RWPE1 (cell line): ENCODE results near the gene KLF16.

Experiments used
- CTCF ChIA-PET: fragments of 350-600 bp; sonication (Branson Sonifier 250); formaldehyde crosslinking; extraction: SDS; loops from one replicate; lab custom pipeline; 2021; lab: Yijun Ruan, JAX
- POLR2A ChIA-PET: fragments of 400-600 bp; formaldehyde crosslinking; extraction: SDS; loops from one replicate; lab custom pipeline; 2020; ENCODE audit warnings: antibody characterized with exemption; ENCODE audit not compliant: low non-redundant PET; lab: Yijun Ruan, JAX
- DNase-seq: peaks from one replicate; pipeline ENCODE4 v3.0.0; 2012; ENCODE audit warnings: low spot score
- H3K27ac ChIP-seq: fragments of 450-650 bp; 2 replicates; pipeline ENCODE4 v1.5.1; 2017
- TF ChIP-seq, protein P1 (sequence below): fragments of 450-650 bp; conservative IDR thresholded peaks from 2 replicates; pipeline ENCODE4 v1.5.1; 2017; ENCODE audit warnings: low read depth, mild to moderate bottlenecking

KLF16 gene

DNA sequence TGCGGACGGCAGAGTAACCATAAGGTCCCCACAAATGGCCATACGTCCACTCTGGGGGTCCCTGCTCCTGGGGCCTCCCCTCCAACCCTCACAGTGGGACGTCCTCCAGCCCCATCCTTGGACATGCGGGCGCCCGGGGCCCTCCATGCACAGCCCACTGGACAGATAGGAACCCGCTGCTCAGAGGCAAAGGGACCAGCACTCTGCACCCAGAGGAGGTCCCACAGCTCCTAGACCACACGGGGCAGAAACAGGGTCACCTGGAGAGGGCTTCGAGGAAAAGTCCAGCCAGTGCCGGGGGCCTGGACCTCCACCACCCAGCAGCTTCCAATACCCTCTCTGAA, 26.2 kb downstream of the KLF16 start:
- DNase-seq = no peak
- H3K27ac ChIP-seq = no peak overlapping the region; the same call in none of the 2 replicates
- CTCF ChIA-PET = interaction anchor here (0.5 to 2.0 kb wide), 9 partner anchors 8 to 193 kb away, joined by 3 to 7 read pairs (median 5); no protein-coding TSS in a partner anchor
- POLR2A ChIA-PET = no interaction called here
- TF ChIP-seq, protein P1, sequence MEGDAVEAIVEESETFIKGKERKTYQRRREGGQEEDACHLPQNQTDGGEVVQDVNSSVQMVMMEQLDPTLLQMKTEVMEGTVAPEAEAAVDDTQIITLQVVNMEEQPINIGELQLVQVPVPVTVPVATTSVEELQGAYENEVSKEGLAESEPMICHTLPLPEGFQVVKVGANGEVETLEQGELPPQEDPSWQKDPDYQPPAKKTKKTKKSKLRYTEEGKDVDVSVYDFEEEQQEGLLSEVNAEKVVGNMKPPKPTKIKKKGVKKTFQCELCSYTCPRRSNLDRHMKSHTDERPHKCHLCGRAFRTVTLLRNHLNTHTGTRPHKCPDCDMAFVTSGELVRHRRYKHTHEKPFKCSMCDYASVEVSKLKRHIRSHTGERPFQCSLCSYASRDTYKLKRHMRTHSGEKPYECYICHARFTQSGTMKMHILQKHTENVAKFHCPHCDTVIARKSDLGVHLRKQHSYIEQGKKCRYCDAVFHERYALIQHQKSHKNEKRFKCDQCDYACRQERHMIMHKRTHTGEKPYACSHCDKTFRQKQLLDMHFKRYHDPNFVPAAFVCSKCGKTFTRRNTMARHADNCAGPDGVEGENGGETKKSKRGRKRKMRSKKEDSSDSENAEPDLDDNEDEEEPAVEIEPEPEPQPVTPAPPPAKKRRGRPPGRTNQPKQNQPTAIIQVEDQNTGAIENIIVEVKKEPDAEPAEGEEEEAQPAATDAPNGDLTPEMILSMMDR = no peak

DNA sequence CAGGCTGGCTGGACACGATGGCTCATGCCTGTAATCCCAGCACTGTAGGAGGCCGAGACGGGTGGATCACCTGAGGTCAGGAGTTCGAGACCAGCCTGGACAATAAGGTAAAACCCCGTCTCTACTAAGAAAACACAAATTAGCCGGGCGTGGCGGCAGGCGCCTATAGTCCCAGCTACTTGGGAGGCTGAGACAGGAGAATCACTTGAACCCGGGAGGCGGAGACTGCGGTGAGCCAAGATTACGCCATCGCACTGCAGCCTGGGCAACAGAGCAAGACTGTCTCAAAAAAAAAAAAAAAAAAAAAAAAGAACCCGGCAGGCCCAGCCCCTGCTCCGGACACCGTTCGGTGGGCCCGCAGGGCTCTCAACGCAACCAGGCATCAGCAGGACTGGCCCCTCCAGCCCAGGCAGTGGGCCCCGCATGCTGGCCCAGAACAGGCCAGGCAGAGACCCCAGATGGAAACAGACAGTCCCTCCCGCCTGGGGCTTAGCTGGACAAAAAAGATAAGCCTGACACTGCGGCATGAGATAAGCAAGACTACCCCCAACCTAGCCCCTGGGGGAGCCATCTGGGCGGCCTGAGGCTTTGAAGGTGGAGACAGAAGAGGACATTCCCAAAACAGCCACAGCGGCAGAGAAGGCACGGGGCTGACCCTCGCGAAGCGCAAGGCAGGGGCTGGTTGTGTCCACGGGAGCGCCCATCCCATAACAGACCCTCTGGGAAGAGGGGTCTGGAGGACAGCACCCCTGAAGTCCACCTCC, 26.7 kb downstream of the KLF16 start:
- ChIA-PET POLR2A (no interaction called here), CTCF (interaction anchor here (0.5 to 2.0 kb wide), 8 partner anchors 7 to 192 kb away, joined by 3 to 7 read pairs (median 5); no protein-coding TSS in a partner anchor)
- TF ChIP-seq, protein P1 = no peak
- DNase-seq = no peak
- H3K27ac ChIP-seq = peak overlapping the region; percentile 39

DNA sequence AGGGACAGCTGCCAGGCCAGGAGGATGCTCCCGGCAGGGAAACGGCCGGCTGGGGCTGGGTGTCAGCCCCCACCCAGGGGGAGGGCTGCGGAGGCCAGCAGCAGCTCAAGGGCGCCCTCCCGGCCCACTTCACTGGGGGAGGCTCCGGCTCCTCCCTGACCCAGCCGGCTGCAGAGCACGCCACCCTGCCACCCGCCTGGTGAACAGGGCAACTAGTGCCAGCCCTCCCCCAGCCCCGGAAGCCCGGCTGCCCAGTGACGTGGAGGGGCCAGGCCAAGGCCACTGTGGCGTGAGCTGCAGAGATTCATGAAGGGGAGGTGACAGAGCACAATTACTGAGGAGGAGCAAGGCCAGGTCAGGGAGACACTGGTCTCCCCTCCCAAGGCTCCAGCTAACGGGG, 29.8 kb downstream of the KLF16 start:
- no peak for DNase-seq
- ChIA-PET CTCF (no interaction called here), POLR2A (no interaction called here)
- TF ChIP-seq, protein P1 = no peak
- peak overlapping the region; percentile 39 for H3K27ac ChIP-seq

DNA sequence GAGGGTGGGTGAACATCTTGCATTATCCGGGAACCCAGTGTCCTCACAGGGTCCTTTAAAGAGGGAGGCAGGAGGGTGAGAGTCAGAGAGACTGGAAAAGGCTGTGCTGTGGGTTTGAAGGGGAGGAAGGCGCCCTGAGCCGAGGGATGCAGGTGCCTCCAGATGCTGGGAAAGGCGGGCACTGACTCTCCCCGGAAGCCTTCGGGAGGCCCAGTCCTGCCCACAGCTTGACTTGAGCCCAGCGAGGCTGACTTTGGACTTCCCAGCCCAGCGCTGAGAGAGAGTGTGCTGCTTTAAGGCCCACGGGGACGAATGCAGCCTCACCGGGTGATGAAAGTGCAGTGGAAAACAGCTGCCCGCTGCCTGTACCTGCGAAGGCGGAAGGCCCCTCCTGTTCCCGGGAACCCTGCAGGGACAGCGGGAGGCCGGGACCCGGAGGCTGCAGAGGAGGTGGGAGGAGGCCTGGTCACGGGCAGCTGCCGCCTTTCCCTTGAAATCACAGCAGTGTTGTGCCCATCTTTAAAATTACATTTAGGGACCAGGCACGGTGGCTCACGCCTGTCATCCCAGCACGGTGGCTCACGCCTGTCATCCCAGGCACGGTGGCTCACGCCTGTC, 31.2 kb downstream of the KLF16 start:
- DNase-seq = no peak
- POLR2A ChIA-PET = no interaction called here
- peak overlapping the region; percentile 39 for H3K27ac ChIP-seq
- TF ChIP-seq, protein P1 = no peak
- CTCF ChIA-PET = interaction anchor here (0.7 to 1.0 kb wide), 2 partner anchors 12 to 14 kb away, joined by 3 to 7 read pairs; no protein-coding TSS in a partner anchor

DNA sequence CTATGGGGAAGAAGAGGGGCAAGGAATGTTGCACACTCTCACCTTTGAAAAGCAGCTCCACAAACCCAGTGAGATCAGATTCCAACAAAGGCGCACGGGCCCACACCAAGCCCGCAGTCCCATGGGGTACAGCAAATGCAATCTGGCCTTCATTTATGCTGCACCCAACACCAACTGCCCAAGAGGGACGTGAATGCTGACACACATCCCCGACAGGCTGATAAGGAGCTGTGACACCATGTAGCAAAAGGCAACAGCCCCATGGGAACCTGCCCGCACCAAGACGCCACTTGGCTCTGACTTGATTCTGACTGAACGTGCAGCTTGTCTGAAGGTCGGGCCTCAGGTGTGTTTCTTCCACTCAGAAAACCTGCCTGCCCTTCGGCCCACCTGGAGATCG, 32.4 kb downstream of the KLF16 start:
- H3K27ac ChIP-seq = peak overlapping the region; percentile 16
- no peak for DNase-seq
- CTCF ChIA-PET = interaction anchor here (1.0 kb wide), 1 partner anchor 11 kb away, joined by 3 read pairs; no protein-coding TSS in a partner anchor
- TF ChIP-seq, protein P1 = no peak
- POLR2A ChIA-PET = no interaction called here

DNA sequence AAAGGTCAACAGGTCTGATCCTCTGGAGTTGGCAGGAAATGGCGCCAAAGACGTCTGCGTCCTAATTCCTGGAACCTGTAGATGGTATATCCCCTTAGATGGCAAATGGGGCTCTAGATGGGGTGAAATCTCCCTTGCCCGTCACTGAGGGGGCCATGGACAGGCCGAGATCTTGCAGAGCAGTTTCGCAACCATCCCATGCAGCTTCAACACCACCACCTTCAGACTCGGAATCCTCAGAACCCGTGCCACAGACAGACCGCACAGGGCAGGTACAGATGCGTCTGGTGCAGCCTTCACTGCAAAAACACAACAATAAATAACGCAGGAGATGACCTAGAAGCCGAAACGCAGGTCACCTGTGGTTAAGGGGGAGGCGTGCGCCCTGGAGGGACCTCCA, 32.8 kb downstream of the KLF16 start:
- CTCF ChIA-PET = interaction anchor here (0.6 kb wide), 1 partner anchor 160 kb away, joined by 4 read pairs; no protein-coding TSS in a partner anchor
- no peak for DNase-seq
- POLR2A ChIA-PET = no interaction called here
- peak overlapping the region; percentile 16 for H3K27ac ChIP-seq
- TF ChIP-seq, protein P1 = no peak
